C4-2B (cell line): ENCODE results near the gene ZNF569.

ENCODE experiments used
- CTCF ChIP-seq: fragments of 450-650 bp; conservative IDR thresholded peaks from 2 replicates; pipeline ENCODE4 v1.5.1; 2017; ENCODE audit warnings: mild to moderate bottlenecking
- ZFX ChIP-seq: fragments of 450-650 bp; IDR thresholded peaks from 2 replicates; pipeline ENCODE4 v1.6.1; 2017

GRCh38 chr19:37370880-37371661 is 96.2 kb downstream of the ZNF569 start, which contains the start of gene ZNF527:
- no peak for TF ChIP-seq CTCF
- peak; percentile 75 for TF ChIP-seq ZFX
